MM.1S (cell line): ENCODE measurements around the gene PRCC.

ENCODE experiments used
- EZH2 ChIP-seq: fragments of 300-600 bp; sonication (generic); optimal IDR thresholded peaks from 2 replicates; pipeline ENCODE3; 2017; ENCODE audit warnings: low read depth, mild to moderate bottlenecking, antibody characterized with exemption, low read length, mixed read lengths
- EZH2phosphoT487 ChIP-seq: fragments of 300-600 bp; sonication (generic); IDR thresholded peaks from 2 replicates; pipeline ENCODE4 v1.6.1; 2018; ENCODE audit warnings: antibody characterized with exemption, low read length
- TF ChIP-seq, protein P1 (sequence below): fragments of 300-600 bp; sonication (generic); IDR thresholded peaks from 2 replicates; pipeline ENCODE4 v1.5.1; 2016; ENCODE audit warnings: antibody characterized with exemption, low read length, mixed read lengths

- TF ChIP-seq EZH2 (no peak), EZH2phosphoT487 (no peak)
- TF ChIP-seq, protein P1, sequence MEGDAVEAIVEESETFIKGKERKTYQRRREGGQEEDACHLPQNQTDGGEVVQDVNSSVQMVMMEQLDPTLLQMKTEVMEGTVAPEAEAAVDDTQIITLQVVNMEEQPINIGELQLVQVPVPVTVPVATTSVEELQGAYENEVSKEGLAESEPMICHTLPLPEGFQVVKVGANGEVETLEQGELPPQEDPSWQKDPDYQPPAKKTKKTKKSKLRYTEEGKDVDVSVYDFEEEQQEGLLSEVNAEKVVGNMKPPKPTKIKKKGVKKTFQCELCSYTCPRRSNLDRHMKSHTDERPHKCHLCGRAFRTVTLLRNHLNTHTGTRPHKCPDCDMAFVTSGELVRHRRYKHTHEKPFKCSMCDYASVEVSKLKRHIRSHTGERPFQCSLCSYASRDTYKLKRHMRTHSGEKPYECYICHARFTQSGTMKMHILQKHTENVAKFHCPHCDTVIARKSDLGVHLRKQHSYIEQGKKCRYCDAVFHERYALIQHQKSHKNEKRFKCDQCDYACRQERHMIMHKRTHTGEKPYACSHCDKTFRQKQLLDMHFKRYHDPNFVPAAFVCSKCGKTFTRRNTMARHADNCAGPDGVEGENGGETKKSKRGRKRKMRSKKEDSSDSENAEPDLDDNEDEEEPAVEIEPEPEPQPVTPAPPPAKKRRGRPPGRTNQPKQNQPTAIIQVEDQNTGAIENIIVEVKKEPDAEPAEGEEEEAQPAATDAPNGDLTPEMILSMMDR = no peak
These were observed 25.8 kb upstream of the PRCC start for GRCh38 chr1:156741481-156741983.
